ENCODE measurements around the gene USP7. TPM values are rescaled to one million over a fixed set of nuclear protein-coding genes. Genes with fewer than 3 reads are reported as not detected.

The USP7 gene
- total and polyA plus RNA-seq, 8 donors = 13.0 to 56.5 (median 39.8) TPM

GRCh38 chr16:8905795-8906591, 57.7 kb downstream of the USP7 start:
- 89 to 90% methylated on average over 14 of the region's 14 CpGs for WGBS, 2 donors
- DNase-seq (no peak), ATAC-seq (peak in 2 of 4 donors; percentile 22 to 31), FAIRE-seq (no peak)
- no peak for TF ChIP-seq CTCF (IDR thresholded peaks at IDR 0.05)
- H3K27me3 ChIP-seq = no peaks in the 10 kb centered on the region
- H3K27ac ChIP-seq = no peak overlapping the region
- H3K9me3 ChIP-seq = no peaks in the 10 kb centered on the region
- no peak overlapping the region for H3K4me3 ChIP-seq
- H3K4me1 ChIP-seq = peaks cover 0 to 2% (median 0%) of the 10 kb centered on the region in 3 donors
- H3K36me3 ChIP-seq = peaks cover 0 to 88% (median 41%) of the 10 kb centered on the region in 3 donors
- intact Hi-C loops (cut with DNase I) = no loop called here

GRCh38 chr16:8905168-8905762, 58.4 kb downstream of the USP7 start:
- FAIRE-seq = no peak

GRCh38 chr16:8904018-8904430, 59.7 kb downstream of the USP7 start:
- TF ChIP-seq CTCF (IDR thresholded peaks at IDR 0.05) = no peak
- intact Hi-C loops (cut with DNase I) = no loop called here
- 85 to 86% methylated on average over 7 to 8 of the region's 8 CpGs for WGBS, 2 donors
- Histone ChIP-seq H3K27me3 (no peaks in the 10 kb centered on the region), H3K27ac (no peak overlapping the region), H3K9me3 (no peaks in the 10 kb centered on the region), H3K36me3 (peaks cover 0 to 98% (median 41%) of the 10 kb centered on the region in 3 donors), H3K4me3 (no peak overlapping the region), H3K4me1 (no peaks in the 10 kb centered on the region)
- DNase-seq (no peak), ATAC-seq (no peak), FAIRE-seq (no peak)

More at GRCh38 chr16:8905168-8905762, 58.4 kb downstream of the USP7 start:
- Histone ChIP-seq H3K9me3 (no peaks in the 10 kb centered on the region), H3K27ac (no peak overlapping the region), H3K27me3 (no peaks in the 10 kb centered on the region), H3K4me3 (no peak overlapping the region), H3K36me3 (peaks cover 0 to 88% (median 41%) of the 10 kb centered on the region in 3 donors), H3K4me1 (no peaks in the 10 kb centered on the region)
- intact Hi-C loops (cut with DNase I) = no loop called here
- DNase-seq (no peak), ATAC-seq (peak; percentile 50 to 81 (median 71))
- 72 to 76% methylated on average over 13 of the region's 13 CpGs for WGBS, 2 donors
- TF ChIP-seq CTCF (IDR thresholded peaks at IDR 0.05) = peak in 2 of 4 donors; percentile 9 to 13

GRCh38 chr16:8903004-8903403, 60.7 kb downstream of the USP7 start:
- WGBS, 2 donors = 92 to 94% methylated on average over 9 of the region's 9 CpGs
- DNase-seq (no peak), FAIRE-seq (no peak), ATAC-seq (no peak)
- Histone ChIP-seq H3K4me1 (no peaks in the 10 kb centered on the region), H3K27me3 (no peaks in the 10 kb centered on the region), H3K27ac (no peak overlapping the region), H3K9me3 (no peaks in the 10 kb centered on the region), H3K4me3 (no peak overlapping the region), H3K36me3 (peaks cover 0 to 98% (median 44%) of the 10 kb centered on the region in 3 donors)
- TF ChIP-seq CTCF (IDR thresholded peaks at IDR 0.05) = no peak
- intact Hi-C loops (cut with DNase I) = no loop called here
